Prostate gland (tissue), 2 donors: ENCODE data around the gene DMRT3.

Experiments
- CTCF ChIP-seq, 4 experiments: fragments of 200-600 bp in 2 of 4; fragments of 450-650 bp in 2 of 4; sonication (generic) in 2 of 4; IDR thresholded peaks; 1 replicate in 3 of 4; 2 replicates in 1 of 4; pipeline ENCODE4 v1.5.1; 2016 to 2019; ENCODE audit warnings: antibody characterized with exemption in 4 of 4, mild to moderate bottlenecking in 2 of 4, moderate library complexity in 2 of 4
- POLR2A ChIP-seq: fragments of 450-650 bp; IDR thresholded peaks from one replicate; pipeline ENCODE4 v1.6.1; 2016; ENCODE audit warnings: antibody characterized with exemption, mild to moderate bottlenecking
- POLR2AphosphoS5 ChIP-seq: sonication (generic); formaldehyde crosslinking; IDR thresholded peaks from one replicate; pipeline ENCODE4 v1.6.1; 2017; ENCODE audit warnings: antibody characterized with exemption

- TF ChIP-seq POLR2AphosphoS5 (no peak), CTCF (IDR thresholded peaks at IDR 0.05) (no peak), POLR2A (no peak)
Measured at GRCh38 chr9:1002678-1003077, 26.2 kb downstream of the DMRT3 start.
